CD4-positive, alpha-beta T cell treated with Interleukin-10 for 1 hour (primary cell): ENCODE measurements around the gene CHST5.

ENCODE experiments used
- DNase-seq: peaks from one replicate; pipeline ENCODE4 v3.0.0-alpha.2; 2020

Gene CHST5

DNA sequence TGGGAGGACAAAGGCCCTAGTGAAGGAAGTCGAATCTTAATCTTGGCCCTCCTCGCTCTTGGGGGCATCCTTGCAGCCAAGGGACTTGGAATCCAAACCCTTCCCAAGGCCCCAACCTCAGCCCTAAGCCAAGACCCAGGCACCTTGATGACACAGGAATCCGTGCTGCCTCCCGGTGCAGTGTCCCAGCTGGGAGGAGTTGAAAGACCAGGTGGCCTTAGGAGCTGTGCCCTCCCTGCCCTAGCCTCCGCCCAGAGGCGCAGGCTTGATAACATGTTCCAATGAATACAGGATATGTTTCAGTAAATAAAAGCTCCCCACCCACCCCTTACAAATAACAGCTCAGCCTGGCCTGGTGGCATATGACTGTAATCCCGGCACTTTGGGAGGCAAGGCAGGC, at the start of gene CHST5:
Gene CHST5, minus strand, starts transcription at position 208 of the 400 bp plus-strand sequence. CDS start 5,724 bp downstream, outside the sequence.
- DNase-seq, result no peak

DNA sequence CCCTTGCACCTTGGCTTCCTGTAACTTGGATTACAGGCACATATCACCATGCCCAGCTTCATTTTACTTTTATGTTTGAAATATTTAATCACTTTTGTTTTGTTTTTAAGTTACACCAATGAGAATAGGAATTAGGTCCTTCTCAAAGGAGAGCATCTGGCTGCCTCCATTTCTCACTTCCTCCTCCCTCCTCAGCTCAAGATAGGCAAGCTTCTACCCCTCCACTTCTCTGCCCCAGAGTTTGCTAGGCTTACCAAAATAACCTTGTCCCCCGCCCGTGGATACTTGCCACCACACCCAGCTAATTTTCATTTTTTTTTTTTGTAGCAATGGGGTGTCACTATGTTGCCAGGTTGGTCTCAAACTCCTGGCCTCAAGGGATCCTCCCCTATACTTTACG, 48.2 kb upstream of the CHST5 start:
- no peak for DNase-seq

DNA sequence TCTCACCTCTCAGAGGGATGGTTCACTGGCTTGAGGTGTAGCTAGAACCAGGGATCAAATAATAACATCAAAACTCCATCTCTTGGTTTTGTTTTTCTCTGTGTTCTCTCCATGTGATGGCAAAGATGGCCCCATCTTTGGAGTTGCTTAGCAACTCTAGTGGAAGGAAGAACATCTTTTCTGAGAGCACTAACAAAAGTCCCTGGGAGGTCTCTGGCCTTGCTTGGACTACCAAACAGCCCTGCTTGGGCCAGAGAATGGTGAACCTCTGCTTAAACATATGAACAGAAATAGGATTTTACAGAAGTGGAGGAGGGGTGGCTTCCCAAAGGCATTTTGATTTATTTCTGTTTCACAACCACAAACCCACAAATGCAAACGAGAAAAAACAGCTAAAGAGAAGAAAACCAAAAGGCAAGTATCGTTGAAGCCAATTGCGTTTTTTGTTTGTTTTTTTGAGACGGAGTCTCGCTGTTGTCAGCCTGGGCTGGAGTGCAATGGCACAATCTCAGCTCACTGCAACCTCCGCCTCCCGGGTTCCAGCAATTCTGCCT, 43.5 kb upstream of the CHST5 start:
- no peak for DNase-seq

DNA sequence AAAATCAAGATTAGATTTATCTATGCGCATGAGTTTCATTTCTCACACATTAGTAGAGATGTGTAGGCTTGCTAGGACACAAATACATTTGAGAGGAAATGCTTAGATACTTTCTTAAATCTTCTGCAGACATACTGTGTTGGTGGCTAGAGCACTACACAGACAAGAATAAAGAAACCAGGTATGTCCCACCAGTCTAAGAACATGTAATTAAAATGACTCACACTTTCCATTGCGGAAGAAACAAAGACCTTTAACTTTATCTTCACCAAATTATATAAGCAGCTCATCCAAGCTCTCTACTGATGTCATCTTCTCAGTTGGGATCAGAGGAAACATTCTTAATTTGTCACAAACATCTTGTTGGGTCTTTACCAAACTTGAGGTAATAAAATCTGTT, 42.8 kb upstream of the CHST5 start:
- no peak for DNase-seq

DNA sequence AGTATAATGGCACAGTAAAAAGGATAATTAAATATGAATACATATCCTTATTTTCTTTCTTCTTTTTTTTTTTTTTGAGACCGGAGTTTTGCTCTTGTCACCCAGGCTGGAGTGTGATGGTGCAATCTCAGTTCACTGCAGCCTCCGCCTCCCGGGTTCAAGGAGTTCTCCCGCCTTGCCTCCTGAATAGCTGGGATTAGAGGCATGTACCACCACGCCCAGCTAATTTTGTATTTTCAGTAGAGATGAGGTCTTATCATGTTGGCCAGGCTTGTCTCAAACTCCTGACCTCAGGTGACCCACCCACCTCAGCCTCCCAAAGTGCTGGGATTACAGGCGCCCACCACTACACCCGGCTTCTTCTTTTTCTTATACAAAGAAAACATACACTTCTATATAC, 42.3 kb upstream of the CHST5 start:
- DNase-seq, result no peak

DNA sequence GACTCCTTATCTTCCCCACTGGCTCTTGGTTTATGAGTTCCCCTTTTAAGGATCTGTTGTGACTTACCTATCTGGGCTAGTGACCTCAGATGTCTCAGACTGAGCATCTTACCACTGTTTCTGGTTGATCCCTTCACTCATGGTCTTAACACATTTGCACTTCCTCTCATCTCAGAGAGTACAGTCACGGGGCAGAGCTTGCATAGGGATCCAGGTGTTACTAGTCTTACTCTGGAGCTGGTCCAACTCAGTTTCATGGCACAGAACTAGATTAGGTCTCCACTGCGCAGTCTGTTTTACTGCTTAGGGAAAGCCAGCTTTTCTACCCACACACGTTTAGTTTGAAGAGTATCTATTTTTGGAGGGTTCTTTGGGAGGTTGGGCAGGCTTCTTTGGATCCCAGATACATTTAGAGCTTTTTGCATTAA, 40.5 kb upstream of the CHST5 start:
- no peak for DNase-seq

DNA sequence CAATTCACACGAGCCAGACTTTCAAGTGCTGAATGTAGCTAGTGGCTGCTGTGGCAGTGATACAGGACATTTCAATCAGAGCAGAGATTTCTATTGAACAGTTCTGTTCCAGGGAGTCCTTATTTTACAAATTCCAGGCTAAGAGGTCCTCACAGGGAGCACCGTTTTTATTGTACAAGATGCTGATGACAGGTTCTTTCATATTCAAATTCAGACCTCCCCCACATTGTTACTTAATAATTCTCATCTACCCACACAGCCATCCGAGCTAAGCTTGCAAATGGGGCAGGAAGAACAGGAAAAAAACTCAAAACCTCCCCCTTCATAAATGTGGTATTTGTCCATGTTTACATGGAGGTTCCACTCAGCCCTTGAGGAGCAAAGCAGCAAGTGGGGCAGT, 40.0 kb upstream of the CHST5 start:
- DNase-seq, result no peak

DNA sequence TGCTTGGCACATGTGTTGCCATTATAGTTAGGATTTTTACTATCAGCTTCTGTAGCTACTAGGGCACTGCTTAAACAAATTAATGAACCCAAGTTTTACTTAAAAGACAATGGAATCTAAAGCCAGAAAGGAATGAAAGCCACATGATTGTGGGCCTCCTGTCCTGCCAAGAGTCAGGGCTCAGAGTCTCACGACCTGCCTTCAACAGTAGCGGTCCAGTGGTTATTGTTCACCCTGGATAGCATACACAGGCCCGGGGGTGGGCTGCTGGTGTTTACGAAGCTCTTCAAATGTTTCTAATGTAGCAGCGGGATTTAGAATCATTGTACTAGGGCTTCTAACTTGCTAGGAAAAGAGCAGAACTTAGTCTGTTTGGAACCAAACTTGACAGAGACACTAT, 38.0 kb upstream of the CHST5 start:
- DNase-seq, result no peak

DNA sequence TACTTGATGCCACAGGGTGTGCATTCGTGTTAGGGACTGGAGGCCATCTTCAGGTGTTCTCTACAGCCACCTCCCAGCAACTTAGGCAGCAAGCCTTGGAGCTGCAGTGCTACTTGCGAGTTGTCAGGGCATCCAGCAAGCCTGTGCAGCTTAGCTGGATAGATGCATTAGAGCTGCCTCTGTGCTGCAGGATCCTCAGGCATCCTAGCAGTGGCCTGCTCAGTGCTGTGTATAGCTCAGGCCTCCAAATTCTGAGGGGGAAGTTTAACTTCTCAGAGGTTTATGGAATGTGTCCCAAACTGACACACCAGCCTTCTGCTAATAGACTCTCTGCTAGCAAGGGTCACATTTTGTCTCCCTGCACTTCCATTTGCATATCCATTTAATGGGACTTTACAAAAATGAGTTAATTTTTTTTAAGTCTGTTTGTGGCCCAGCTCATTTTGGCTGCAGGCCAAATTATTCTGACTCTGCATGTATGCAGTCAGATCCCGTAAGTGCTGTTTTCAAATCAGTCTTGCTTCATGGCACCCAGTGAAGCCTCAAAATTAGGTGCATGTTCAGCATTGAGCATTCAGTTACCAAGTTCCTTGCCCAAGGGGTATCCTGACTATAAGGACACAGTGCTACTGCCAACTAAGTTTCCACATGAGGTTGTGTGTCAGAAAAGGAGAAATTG, 37.1 kb upstream of the CHST5 start:
- DNase-seq, result no peak

DNA sequence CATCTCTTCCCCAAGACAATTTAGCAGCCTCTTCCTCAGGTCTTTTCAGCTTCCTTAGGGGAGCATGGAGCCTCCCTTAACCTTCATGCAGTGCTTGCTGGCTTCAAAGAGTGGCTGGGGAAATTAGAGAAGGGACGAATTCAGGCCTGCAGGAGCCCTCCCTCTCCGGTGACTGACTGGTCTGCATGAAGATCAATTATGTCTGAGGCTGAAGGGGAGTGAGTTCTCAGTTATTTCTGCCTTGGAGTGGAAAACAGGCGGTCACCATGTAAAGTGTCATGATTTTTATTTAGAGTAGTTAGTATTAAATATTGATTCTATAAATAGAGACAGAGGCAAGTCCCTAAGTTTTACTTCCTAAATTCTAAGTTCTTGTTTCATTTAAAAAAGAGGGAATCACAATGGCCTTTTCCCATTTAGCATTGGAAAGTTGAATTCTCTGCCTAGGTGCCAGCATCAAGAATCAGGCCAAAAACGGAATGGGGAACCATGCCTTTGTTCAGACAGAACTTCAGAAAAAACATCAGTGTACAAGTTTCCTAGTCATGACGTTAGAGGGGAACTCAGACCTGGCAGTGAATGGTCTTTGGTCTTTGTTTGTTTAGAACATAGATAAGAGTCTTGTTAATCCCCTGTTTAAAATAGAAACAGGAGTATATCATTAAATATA, 34.6 kb upstream of the CHST5 start:
- DNase-seq, result no peak

DNA sequence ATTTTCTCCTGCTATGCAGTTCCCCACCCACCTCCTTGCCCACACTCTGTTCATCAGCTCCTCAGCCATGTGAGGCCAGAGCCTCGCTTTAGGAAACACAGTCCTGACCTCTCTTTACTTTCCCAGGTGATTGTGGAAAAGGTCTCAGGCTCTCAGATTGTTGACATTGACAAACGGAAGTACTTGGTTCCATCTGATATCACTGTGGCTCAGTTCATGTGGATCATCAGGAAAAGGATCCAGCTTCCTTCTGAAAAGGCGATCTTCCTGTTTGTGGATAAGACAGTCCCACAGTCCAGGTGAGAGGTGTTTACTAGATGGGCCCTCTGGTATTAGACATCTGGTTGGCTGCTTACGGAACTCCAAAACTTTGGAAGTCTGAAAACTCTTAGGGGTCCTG, 32.0 kb upstream of the CHST5 start:
- no peak for DNase-seq

DNA sequence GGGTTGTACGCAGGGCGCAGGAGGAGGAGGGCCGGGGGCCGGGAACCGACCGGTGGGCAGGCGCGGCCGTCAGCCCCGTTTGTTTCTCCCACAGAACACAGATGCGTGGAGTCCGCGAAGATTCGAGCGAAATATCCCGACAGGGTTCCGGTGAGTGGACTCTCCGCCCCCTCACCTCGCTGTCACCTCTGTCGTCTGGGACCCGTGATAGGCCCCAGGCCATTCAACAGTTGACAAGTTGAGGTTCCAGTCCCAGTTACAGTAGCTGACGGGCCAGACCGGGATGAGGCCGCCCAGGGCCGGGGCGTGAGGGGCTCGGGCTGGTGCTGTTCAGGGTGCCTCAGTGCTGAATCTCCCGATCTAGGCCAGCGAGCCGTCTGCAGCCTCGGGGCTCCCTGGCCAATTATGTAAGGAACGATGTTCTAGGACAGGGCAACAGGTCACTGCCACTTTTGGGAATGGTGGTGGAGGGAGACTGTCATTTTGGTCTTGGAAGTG, 30.9 kb upstream of the CHST5 start:
- DNase-seq, result peak; percentile 27

DNA sequence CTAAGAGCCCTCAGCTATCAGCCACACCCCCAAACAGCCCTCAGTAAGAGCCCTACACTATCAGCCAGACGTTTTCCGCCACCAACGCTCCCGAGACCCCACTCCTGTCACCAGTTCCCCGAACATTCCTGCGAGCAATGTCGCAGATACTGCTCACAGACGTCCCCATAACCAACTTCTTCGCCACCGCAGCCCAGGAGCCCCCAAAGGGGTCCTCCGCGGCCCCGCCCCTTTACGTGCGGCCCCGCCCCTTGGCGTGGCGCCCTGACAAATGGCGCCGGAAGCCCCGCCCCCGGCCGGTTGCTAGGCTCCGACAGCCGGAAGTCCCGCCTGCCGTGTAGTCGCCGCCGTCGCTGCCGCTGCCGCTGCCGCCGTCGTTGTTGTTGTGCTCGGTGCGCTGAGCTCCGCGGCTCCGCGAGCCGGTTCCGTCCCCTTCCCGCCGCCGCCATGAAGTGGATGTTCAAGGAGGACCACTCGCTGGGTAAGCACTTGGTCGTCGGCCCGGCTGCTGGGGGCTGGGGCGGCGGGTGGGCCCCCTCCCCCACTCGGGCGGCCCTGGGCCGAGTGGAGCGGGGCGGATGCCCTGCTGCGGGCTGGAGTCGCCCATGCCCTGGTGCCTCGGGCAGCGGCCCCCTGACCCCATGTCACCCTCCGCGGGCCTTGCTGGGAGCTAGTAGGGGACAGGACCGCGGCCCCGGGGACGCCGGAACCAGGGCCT, 30.3 kb upstream of the CHST5 start, which contains the start of gene GABARAPL2:
Gene GABARAPL2, plus strand, starts transcription at position 340 of the 718 bp plus-strand sequence. Its CDS starts 108 bp downstream, at position 448.
- peak; percentile 93 for DNase-seq

DNA sequence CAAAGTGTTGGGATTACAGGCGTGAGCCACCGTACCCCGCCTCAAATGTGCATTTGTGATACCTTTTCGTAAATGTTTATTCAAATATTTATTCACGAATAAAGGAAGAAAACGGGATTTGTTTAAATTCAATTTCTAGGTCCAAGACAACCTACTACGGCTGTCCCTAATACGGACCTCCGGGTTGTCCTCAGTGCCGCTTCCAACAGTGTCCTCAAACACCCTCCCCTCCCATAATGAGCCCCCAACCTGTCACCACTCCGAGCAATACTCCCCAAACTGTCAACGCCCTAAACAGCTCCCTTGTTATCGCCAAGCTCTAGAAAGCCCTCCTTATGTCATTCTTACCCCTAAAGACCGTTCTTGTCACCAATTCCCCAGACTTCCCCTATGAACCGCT, 29.7 kb upstream of the CHST5 start:
- no peak for DNase-seq

DNA sequence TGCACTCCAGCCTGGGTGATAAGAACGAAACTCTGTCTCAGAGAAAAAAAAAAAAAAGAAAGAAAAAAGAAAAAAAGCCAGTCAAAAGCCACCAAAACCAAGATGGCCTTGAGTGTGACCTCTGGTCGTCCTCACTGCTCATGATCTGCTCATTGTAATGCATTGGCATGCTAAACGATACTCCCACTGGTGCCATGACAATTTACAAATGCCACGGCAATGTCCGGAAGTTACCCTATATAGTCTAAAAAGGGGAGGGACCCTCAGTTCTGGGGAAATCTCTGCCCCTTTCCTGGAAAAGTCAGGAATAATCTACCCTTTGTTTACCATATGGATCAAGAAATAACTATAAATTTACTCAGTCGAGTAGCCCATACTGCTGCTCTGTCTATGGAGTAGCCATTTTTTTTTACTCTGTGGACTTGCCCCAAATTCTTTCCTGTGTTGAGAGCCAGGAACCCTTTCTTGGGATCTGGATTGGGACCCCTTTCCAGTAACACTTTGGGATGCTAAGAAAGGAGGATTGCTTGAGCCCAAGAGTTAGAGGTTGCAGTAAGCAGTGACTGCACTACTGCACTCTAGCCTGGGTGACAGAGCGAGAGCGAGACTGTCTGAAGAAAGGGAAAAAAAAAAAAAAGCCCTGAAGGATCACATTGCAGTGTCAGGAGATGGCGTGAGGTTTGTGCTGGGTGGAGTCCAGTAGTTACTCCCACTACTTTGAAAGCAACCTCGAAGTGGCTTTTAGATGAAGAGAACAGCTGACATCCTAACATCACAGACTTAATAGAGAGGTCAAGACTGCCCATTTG, 23.9 kb upstream of the CHST5 start:
- no peak for DNase-seq

DNA sequence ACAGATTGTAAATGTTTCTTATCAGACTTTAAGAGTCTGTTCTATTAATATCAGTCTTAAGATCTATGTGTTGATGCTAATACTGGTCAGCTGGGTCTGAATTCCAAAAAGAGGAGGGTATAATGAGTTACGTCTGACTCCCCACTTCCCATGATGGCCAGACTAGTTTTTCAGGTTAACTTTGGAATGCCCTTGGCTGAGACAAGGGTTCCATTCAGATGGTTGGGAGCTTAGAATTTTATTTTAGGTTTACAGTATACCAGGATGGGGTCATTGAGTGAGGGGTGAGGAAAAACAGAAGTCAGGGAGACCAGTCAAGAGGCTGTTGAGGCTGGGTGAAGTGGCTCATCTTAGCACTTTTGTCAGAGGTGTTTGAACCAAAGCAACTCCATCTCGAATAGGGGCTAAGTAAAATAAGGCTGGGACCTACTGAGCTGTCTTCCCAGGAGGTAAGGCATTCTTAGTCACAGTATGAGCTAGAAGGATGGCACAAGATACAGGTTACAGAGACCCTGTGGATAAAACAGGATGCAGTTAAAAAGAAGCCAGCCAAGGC, 23.0 kb upstream of the CHST5 start:
- DNase-seq, result no peak

DNA sequence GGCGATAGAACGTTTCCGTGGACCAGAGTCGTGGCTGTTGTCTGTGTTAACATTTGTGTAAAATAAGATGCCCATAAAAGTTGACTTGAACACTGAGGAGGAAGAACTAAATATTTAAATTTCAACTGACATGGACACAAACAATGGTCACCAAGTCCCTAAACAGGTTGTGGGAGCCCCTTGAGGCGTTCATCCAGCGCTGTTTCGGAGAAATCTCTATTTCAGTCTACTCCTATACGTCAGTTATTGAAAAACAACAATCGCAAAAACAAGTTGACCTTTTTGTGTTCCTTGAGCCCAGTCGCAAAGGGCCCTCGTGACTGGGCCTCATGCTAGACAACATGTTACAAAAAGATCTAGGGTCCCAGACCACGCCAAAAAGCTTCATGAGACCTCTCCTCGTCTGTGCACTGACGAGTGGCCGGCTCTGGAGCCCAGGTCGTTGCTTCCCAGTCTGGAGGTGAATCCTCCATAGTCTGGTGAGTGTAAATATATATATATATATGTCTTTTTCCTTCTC, 20.6 kb upstream of the CHST5 start:
- no peak for DNase-seq

DNA sequence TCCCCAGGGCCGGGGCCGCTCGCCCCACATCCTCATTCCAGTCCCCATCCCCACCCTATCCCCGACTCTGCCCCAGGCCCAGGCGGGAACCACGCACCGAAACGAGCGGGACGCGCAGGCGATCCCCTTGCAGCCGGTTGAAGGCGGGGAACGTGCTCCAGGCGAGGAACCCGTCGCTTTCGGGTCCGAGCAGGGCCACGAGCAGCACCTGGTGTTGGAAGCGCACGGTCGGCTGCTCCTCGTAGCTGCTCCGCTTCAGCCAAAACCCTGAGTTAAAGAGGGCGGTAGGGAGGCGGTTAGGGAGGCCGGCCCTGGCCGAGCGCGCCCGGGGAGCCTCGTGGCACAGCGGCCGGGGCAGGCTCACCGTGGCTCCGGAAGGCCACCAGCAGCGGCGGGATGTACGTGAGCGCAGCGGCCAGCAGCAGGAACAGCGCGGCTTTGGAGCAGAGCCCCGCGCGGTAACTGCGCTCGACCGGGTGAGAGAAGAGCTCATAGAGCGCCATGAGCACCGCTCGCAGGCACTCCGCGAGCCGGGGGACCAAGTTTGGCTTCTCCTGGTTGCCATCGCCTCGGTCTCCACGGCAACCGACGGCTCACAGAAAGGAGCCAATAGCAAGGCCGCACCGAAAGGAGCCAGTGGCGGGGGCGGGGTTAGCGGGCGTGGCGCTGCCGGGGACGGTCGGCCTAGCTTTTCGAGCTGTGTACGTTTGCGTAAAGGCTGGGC, 20.0 kb upstream of the CHST5 start, which contains the start of gene TMEM231:
Gene TMEM231, minus strand, starts transcription at position 546 of the 724 bp plus-strand sequence. Its CDS starts 43 bp downstream, at position 503.
- peak; percentile 97 for DNase-seq

DNA sequence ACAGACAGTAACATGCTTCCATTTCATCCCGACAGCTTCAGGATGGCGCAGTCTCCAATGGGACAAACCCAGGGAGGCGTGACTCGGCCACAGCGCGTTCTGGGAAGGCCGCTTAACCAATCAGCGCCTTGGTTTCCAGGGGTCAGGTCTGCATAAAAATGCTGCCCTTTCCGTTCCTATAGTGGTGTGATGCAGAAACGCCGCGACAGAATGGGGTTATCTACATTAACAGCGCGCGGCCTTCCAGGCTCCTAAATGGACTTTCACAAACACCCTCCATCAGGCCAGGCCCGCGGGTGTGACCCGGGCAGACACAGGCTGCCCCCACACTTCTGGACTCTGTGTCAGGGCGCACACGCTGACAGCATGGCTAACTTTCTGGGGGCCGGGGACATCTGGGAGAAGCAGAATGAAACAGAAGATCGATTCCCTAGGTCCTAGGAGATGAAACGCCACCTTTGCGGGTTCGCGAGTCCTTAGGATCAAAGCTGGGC, 19.4 kb upstream of the CHST5 start:
- no peak for DNase-seq

DNA sequence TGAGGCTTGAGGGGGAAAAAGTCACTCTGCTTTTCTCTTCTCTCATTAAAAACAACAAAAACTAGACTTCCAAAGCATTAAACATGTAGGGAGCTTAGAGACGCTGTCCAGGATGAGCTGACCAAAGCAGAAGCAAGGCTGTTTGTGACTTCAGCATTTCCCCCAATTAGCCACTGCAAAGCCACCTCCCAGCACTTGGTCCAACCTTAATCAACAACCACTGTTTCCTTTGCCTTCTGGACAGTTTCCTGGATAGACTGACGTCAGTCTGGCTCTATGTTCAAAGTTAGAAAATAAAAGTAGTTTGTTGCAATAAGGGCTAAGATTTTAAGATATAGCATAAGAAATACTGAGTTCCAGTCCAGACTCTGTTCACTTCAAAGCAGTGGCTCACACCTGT, 17.0 kb upstream of the CHST5 start:
- DNase-seq, result no peak

DNA sequence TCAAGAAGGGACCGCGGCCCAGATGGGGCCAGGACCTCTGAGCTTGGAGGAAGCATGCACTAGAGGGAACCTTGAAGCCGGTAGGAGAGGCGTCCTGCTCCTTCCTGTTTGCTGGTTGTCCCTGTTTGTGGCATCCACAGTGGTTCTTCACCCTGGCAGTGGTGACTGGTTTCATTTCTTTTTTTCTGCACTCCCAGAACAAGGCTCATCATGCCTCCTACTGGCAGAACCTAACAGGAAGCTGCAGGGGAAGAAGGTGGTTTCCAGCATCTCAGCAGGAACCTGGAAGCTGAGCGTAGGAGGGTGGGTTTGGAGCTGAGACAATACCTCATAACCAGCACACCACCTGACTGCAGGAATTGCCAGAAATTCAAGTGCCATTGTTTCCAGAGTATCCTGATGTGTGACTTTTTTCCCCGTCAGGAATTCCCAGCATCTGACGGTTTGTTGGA, 14.3 kb upstream of the CHST5 start:
- peak; percentile 58 for DNase-seq
